Esophagus squamous epithelium (tissue), 5 donors: Measurements from ENCODE around the gene LSM11. TPM values are rescaled to one million over a fixed set of nuclear protein-coding genes. Genes with fewer than 3 reads are reported as not detected.
"Not testable (repeated sequence)": the region's sequence is repeated elsewhere in the genome, so short reads cannot be mapped to it uniquely, and the experiment has no call there.

Experiments
- DNase-seq: peaks from one replicate; lab custom pipeline; 2025; lab: John Stamatoyannopoulos, UW
- H3K27ac ChIP-seq, 4 donors: fragments of 200-600 bp; sonication (generic); one replicate each; pipeline ENCODE4 v1.5.1; 2016 to 2019; ENCODE audit warnings: mild to moderate bottlenecking in 1 of 4
- H3K27me3 ChIP-seq, 4 donors: fragments of 200-600 bp; sonication (generic); 1 replicate in 3 of 4; 2 replicates in 1 of 4; pipeline versions ENCODE4 v1.5.1 to v1.6.0; 2017 to 2021; ENCODE audit warnings: antibody characterized with exemption in 1 of 4
- H3K36me3 ChIP-seq, 3 donors: fragments of 200-600 bp; sonication (generic); one replicate each; pipeline ENCODE4 v1.5.1; 2016 to 2019
- H3K4me1 ChIP-seq, 3 donors: fragments of 200-600 bp; sonication (generic); one replicate each; pipeline ENCODE4 v1.5.1; 2017 to 2019
- H3K4me3 ChIP-seq, 4 donors: fragments of 200-600 bp; sonication (generic); 1 replicate in 3 of 4; 2 replicates in 1 of 4; pipeline ENCODE4 v1.5.1; 2016 to 2019; ENCODE audit warnings: mild to moderate bottlenecking in 2 of 4, moderate library complexity in 1 of 4
- H3K9me3 ChIP-seq, 3 donors: fragments of 200-600 bp; sonication (generic); one replicate each; pipeline ENCODE4 v1.5.1; 2016 to 2019
- POLR2A ChIP-seq, 4 donors: fragments of 450-650 bp; IDR thresholded peaks; one replicate each; pipeline ENCODE4 v1.6.1; 2017; ENCODE audit warnings: antibody characterized with exemption in 4 of 4, mild to moderate bottlenecking in 4 of 4, moderate library complexity in 3 of 4
- WGBS, 2 donors: methylation state at CpG; one replicate each; pipeline ENCODE4 v1.1.5; 2018; 5-methylcytosine and 5-hydroxymethylcytosine counted together
- intact Hi-C: fragments of 100-400 bp; cut with DNase I; formaldehyde crosslinking; loops from one replicate; pipeline ENCODE4 v1.15.0; 2022
- total RNA-seq, 4 donors: library from RNA; depleted of rRNA; stranded (reverse); fragments of >200 nt; gene quantifications; one replicate each; pipeline ENCODE4 v1.1.0, GENCODE V29; 2016
- TF ChIP-seq, protein P1 (sequence below), 6 experiments: fragments of 450-650 bp in 4 of 6; fragments of 200-600 bp in 2 of 6; sonication (generic) in 2 of 6; IDR thresholded peaks; one replicate each; pipeline ENCODE4 v1.5.1; 2016 to 2019; ENCODE audit warnings: antibody characterized with exemption in 6 of 6, mild to moderate bottlenecking in 4 of 6, moderate library complexity in 4 of 6
- donor health status: DM: yes; HTN: yes; CAD: no.

The LSM11 gene
- total RNA-seq, 4 donors from 2014 or later: 2.1 to 6.7 (median 3.6) TPM

DNA sequence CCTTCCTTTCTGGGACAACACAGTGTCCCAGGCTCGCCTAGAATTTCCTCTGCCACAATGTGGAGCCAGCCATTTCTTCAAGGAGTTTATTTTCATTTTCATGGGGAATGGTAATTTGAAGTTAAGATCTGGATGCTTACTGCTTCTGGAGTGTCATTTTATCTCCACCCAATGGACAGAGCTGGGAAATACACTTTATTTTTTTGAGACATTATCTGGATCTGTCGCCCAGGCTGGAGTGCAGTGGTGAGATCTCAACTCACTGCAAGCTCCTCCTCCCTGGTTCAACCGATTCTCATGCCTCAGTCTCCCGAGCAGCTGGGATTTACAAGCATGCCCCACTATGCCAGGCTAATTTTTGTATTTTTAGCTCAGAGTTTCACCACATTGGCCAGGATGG, 25.0 kb upstream of the LSM11 start:
- TF ChIP-seq POLR2A (IDR thresholded peaks at IDR 0.05): no peak
- TF ChIP-seq, protein P1, sequence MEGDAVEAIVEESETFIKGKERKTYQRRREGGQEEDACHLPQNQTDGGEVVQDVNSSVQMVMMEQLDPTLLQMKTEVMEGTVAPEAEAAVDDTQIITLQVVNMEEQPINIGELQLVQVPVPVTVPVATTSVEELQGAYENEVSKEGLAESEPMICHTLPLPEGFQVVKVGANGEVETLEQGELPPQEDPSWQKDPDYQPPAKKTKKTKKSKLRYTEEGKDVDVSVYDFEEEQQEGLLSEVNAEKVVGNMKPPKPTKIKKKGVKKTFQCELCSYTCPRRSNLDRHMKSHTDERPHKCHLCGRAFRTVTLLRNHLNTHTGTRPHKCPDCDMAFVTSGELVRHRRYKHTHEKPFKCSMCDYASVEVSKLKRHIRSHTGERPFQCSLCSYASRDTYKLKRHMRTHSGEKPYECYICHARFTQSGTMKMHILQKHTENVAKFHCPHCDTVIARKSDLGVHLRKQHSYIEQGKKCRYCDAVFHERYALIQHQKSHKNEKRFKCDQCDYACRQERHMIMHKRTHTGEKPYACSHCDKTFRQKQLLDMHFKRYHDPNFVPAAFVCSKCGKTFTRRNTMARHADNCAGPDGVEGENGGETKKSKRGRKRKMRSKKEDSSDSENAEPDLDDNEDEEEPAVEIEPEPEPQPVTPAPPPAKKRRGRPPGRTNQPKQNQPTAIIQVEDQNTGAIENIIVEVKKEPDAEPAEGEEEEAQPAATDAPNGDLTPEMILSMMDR (IDR thresholded peaks at IDR 0.05): peak; percentile 30 to 72 (median 58)
- intact Hi-C loops: loop anchor here (5.0 to 10.0 kb wide), 3 partner anchors 54 to 286 kb away; no protein-coding TSS in a partner anchor
- no peaks in the 10 kb centered on the region for H3K36me3 ChIP-seq
- H3K9me3 ChIP-seq: no peaks in the 10 kb centered on the region
- peaks cover 0 to 13% (median 0%) of the 10 kb centered on the region in 3 donors for H3K4me1 ChIP-seq
- H3K27ac ChIP-seq: no peak overlapping the region
- no peak for DNase-seq
- H3K27me3 ChIP-seq: no peaks in the 10 kb centered on the region
- WGBS, 2 donors: 0% methylated on average over 4 of the region's 4 CpGs
- no peak overlapping the region for H3K4me3 ChIP-seq

DNA sequence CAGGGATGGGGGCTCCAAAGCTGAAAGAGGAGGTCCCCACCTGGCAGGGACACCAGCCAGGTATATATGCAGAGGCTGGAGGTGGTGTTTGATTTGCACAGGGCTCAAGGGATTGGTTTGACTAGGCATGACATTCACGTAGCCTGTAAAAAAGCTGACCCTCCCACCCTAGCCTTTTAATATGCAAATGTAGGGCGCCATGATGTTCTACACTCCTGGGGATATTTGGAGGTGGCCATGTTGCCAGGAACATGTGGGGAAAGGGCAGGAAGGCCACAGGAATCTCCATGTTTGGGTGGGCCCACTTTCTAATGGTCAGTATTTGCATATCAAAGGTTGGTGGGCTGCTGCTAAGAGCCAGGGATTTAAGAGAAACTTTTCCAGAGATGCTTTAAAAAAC, 24.3 kb upstream of the LSM11 start:
- Histone ChIP-seq H3K4me1 (peaks cover 0 to 13% (median 0%) of the 10 kb centered on the region in 3 donors), H3K9me3 (no peaks in the 10 kb centered on the region), H3K27me3 (no peaks in the 10 kb centered on the region), H3K4me3 (no peak overlapping the region), H3K27ac (no peak overlapping the region), H3K36me3 (no peaks in the 10 kb centered on the region)
- intact Hi-C loops: loop anchor here (5.0 to 10.0 kb wide), 3 partner anchors 54 to 287 kb away; no protein-coding TSS in a partner anchor
- 80 to 86% methylated on average over 2 of the region's 2 CpGs for WGBS, 2 donors
- TF ChIP-seq POLR2A (IDR thresholded peaks at IDR 0.05): no peak
- TF ChIP-seq, protein P1 (IDR thresholded peaks at IDR 0.05): no peak
- DNase-seq: no peak

DNA sequence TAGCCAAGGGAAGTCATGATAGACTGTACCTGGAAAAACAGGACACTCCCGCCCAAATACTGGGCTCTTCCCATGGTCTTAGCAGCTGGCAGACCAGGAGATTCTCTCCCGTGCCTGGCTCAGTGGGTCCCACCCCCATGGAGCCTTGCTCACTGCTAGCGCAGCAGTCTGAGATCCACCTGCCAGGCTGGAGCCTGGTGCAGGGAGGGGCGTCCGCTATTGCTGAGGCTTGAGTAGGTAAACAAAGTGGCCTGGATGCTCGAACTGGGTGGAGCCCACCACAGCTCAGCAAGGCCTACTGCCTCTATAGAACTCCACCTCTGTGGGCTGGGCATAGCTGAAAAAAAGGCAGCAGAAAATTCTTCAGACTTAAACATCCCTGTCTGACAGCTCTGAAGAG, 22.4 kb upstream of the LSM11 start:
- H3K36me3 ChIP-seq: no peaks in the 10 kb centered on the region
- WGBS, 2 donors: 60% methylated on average over 2 of the region's 6 CpGs; no CpG with 5 or more reads in 1 of the 2 donors
- H3K27ac ChIP-seq: no peak overlapping the region
- peaks cover 0 to 13% (median 0%) of the 10 kb centered on the region in 3 donors for H3K4me1 ChIP-seq
- no peak for TF ChIP-seq POLR2A (IDR thresholded peaks at IDR 0.05)
- TF ChIP-seq, protein P1 (IDR thresholded peaks at IDR 0.05): no peak
- H3K9me3 ChIP-seq: no peaks in the 10 kb centered on the region
- no peak overlapping the region for H3K4me3 ChIP-seq
- no peaks in the 10 kb centered on the region for H3K27me3 ChIP-seq
- no peak for DNase-seq
- intact Hi-C loops: no loop called here

DNA sequence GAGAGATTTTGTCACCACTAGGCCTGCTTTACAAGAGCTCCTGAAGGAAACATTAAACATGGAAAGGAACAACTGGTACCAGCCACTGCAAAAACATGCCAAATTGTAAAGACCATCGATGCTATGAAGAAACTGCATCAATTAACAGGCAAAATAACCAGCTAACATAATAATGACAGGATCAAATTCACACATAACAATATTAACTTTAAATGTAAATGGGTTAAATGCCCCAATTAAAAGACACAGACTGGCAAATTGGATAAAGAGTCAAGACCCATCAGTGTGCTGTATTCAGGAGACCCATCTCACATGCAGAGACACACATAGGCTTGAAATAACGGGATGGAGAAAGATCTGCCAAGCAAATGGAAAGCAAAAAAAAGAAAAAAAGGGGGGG, 20.6 kb upstream of the LSM11 start:
- H3K4me1 ChIP-seq: peaks cover 0 to 10% (median 0%) of the 10 kb centered on the region in 3 donors
- H3K27me3 ChIP-seq, H3K4me3 ChIP-seq, intact Hi-C loops, DNase-seq, H3K36me3 ChIP-seq, H3K9me3 ChIP-seq, H3K27ac ChIP-seq: not testable (repeated sequence)
- WGBS, 2 donors: 62 to 94% methylated on average over 2 of the region's 2 CpGs

DNA sequence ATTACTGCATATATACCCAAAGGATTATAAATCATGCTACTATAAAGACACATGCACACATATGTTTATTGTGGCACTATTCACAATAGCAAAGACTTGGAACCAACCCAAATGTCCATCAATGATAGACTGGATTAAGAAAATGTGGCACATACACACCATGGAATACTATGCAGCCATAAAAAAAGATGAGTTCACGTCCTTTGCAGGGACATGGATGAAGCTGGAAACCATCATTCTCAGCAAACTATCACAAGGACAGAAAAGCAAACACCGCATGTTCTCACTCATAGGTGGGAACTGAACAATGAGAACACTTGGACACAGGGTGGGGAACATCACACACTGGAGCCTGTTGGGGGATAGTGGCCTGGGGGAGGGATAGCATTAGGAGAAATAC, 16.9 kb upstream of the LSM11 start:
- intact Hi-C loops, H3K4me1 ChIP-seq: not testable (repeated sequence)
- 86 to 95% methylated on average over 2 of the region's 2 CpGs for WGBS, 2 donors

DNA sequence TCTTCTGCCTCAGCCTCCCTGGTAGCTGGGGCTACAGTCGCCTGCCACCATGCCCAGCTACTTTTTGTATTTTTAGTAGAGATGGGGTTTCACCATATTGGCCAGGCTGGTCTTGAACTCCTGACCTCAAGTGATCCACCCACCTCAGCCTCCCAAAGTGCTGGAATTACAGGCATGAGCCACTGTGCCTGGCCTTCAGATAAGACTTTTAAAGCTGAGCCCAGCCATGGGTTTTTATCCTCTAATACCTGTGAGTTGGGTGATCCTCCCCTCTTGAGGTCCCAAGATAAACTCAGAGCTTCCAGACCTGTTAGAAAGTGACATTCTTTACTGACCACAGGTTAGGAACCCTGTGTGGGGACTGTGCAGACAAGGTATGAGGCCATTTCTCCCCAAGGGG, 15.7 kb upstream of the LSM11 start:
- H3K27me3 ChIP-seq, H3K9me3 ChIP-seq, intact Hi-C loops, H3K4me3 ChIP-seq, H3K36me3 ChIP-seq, DNase-seq, H3K27ac ChIP-seq: not testable (repeated sequence)
- peaks cover 4 to 13% (median 7%) of the 10 kb centered on the region in 3 donors for H3K4me1 ChIP-seq
- 71 to 100% methylated on average over 1 of the region's 1 CpG for WGBS, 2 donors

More for the DNA sequence above, 16.9 kb upstream of the LSM11 start:
- H3K27ac ChIP-seq, H3K9me3 ChIP-seq, DNase-seq, H3K4me3 ChIP-seq, H3K36me3 ChIP-seq, H3K27me3 ChIP-seq: not testable (repeated sequence)

DNA sequence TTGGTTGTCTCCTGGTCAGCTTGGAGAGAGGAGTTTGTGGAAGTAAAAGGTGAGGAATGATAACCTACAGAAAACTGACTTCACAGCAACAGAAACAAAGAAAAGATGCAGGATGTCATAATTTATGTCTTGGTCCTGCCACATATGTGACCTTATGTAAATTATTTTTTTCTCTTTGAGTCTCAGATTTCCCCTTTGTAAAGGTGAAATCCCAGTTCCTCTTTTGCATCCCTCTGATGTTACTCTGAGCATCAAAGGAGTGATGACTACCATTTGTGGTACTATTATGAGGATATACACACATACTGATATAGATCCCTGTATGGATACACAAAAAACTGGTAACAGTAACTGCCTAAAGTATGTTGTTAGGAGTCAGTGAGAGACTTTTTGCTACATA, 13.7 kb upstream of the LSM11 start:
- peaks cover 0 to 22% (median 5%) of the 10 kb centered on the region in 3 donors for H3K36me3 ChIP-seq
- no peak overlapping the region for H3K4me3 ChIP-seq
- no peak overlapping the region for H3K27ac ChIP-seq
- TF ChIP-seq POLR2A (IDR thresholded peaks at IDR 0.05): no peak
- no peaks in the 10 kb centered on the region for H3K9me3 ChIP-seq
- H3K4me1 ChIP-seq: peaks cover 4 to 20% (median 7%) of the 10 kb centered on the region in 3 donors
- no peaks in the 10 kb centered on the region for H3K27me3 ChIP-seq
- no peak for DNase-seq
- intact Hi-C loops: no loop called here
